Parathyroid adenoma (tissue), 2 donors: ENCODE measurements around the gene TP53TG5.
A peak's percentile ranks its signal among the peaks of the same experiment; 100 is the strongest.

Experiments
- H2AFZ ChIP-seq: fragments of 300-600 bp; sonication (generic); one replicate; pipeline ENCODE4 v1.7.0; 2017; ENCODE audit warnings: antibody characterized with exemption, mild to moderate bottlenecking
- H3K27ac ChIP-seq: fragments of 300-600 bp; sonication (generic); one replicate; pipeline ENCODE4 v1.7.0; 2017
- H3K27me3 ChIP-seq: fragments of 300-600 bp; sonication (generic); one replicate; pipeline ENCODE4 v1.7.0; 2017; ENCODE audit warnings: low read length; ENCODE audit not compliant: control insufficient read depth, insufficient read depth
- H3K36me3 ChIP-seq: fragments of 300-600 bp; sonication (generic); one replicate; pipeline ENCODE4 v1.7.0; 2017; ENCODE audit warnings: low read length; ENCODE audit not compliant: control insufficient read depth, insufficient read depth
- H3K4me1 ChIP-seq: fragments of 300-600 bp; sonication (generic); one replicate; pipeline ENCODE4 v1.7.0; 2017; ENCODE audit warnings: control low read depth
- H3K4me2 ChIP-seq: fragments of 300-600 bp; sonication (generic); one replicate; pipeline ENCODE4 v1.7.0; 2017; ENCODE audit warnings: low read length
- H3K4me3 ChIP-seq: fragments of 300-600 bp; sonication (generic); one replicate; pipeline ENCODE4 v1.7.0; 2017; ENCODE audit warnings: low read depth, low read length
- H3K79me2 ChIP-seq: fragments of 300-600 bp; sonication (generic); one replicate; pipeline ENCODE4 v1.7.0; 2017; ENCODE audit warnings: control low read depth
- H3K9ac ChIP-seq: fragments of 300-600 bp; sonication (generic); one replicate; pipeline ENCODE4 v1.7.0; 2017; ENCODE audit warnings: mild to moderate bottlenecking
- H3K9me3 ChIP-seq: fragments of 300-600 bp; sonication (generic); one replicate; pipeline ENCODE4 v1.7.0; 2017; ENCODE audit warnings: low read length; ENCODE audit not compliant: control insufficient read depth
- TF ChIP-seq, protein P1 (sequence below): fragments of 300-600 bp; sonication (generic); IDR thresholded peaks from one replicate; pipeline ENCODE4 v1.7.0; 2017; ENCODE audit warnings: antibody characterized with exemption, mild to moderate bottlenecking
- donor health status: primary hyperparathyroidism.

TP53TG5 gene

DNA sequence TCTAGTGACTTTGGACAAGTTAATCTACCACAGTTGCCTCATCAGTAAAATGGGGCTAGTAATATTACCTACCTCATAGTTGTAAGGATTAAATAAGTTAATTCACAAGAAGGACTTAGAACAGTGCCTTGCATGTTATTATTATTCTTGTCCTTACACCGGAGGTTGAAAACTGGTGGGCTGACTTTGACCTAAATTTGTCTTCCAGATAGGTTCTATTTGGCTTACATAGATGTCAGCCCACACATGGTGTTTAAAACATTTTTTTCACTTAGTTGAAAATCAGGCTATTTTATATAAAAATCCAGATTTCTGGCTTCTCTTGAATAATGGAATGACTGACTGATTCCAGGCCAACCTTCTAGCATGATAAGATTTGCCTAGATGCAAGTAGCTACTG, 11.9 kb downstream of the TP53TG5 start:
- Histone ChIP-seq H3K9me3 (no peaks in the 10 kb centered on the region), H3K27ac (no peak overlapping the region), H3K79me2 (peaks cover 7% of the 10 kb centered on the region), H3K27me3 (no peaks in the 10 kb centered on the region), H3K4me1 (peaks cover 4% of the 10 kb centered on the region), H3K9ac (no peak overlapping the region), H3K4me3 (no peak overlapping the region), H2AFZ (no peak overlapping the region), H3K4me2 (no peak overlapping the region), H3K36me3 (no peaks in the 10 kb centered on the region)
- TF ChIP-seq, protein P1, sequence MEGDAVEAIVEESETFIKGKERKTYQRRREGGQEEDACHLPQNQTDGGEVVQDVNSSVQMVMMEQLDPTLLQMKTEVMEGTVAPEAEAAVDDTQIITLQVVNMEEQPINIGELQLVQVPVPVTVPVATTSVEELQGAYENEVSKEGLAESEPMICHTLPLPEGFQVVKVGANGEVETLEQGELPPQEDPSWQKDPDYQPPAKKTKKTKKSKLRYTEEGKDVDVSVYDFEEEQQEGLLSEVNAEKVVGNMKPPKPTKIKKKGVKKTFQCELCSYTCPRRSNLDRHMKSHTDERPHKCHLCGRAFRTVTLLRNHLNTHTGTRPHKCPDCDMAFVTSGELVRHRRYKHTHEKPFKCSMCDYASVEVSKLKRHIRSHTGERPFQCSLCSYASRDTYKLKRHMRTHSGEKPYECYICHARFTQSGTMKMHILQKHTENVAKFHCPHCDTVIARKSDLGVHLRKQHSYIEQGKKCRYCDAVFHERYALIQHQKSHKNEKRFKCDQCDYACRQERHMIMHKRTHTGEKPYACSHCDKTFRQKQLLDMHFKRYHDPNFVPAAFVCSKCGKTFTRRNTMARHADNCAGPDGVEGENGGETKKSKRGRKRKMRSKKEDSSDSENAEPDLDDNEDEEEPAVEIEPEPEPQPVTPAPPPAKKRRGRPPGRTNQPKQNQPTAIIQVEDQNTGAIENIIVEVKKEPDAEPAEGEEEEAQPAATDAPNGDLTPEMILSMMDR: no peak

DNA sequence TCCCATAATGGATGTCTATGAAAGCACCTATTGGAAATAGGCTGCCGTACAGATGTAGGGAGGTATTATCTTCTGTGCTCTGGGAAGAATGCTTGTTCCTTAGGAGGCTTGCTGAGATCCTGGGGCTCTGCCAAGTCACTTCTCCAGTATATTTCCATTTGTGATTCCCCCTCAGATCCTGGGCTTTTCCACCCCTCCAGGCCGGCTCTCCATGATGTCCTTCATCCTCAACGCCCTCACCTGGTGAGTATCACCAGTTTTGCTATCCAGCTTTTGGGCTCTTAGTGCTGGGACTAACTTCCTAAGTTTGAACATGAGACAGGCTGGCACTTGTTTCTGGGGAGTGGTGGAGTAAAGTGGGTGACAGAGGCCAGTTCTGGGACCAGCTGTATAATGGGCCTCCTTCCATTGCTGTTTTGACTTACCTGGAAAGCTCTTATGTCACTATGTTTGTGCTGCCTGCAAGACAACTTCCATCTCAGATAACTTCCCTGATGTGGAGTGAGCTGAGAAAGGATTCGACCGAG, 12.6 kb downstream of the TP53TG5 start:
- H3K36me3 ChIP-seq: no peaks in the 10 kb centered on the region
- no peak overlapping the region for H3K9ac ChIP-seq
- H3K4me2 ChIP-seq: no peak overlapping the region
- no peak overlapping the region for H3K4me3 ChIP-seq
- H3K4me1 ChIP-seq: peaks cover 4% of the 10 kb centered on the region
- no peaks in the 10 kb centered on the region for H3K27me3 ChIP-seq
- TF ChIP-seq, protein P1: no peak
- H2AFZ ChIP-seq: no peak overlapping the region
- H3K27ac ChIP-seq: no peak overlapping the region
- H3K9me3 ChIP-seq: no peaks in the 10 kb centered on the region
- peaks cover 7% of the 10 kb centered on the region for H3K79me2 ChIP-seq

DNA sequence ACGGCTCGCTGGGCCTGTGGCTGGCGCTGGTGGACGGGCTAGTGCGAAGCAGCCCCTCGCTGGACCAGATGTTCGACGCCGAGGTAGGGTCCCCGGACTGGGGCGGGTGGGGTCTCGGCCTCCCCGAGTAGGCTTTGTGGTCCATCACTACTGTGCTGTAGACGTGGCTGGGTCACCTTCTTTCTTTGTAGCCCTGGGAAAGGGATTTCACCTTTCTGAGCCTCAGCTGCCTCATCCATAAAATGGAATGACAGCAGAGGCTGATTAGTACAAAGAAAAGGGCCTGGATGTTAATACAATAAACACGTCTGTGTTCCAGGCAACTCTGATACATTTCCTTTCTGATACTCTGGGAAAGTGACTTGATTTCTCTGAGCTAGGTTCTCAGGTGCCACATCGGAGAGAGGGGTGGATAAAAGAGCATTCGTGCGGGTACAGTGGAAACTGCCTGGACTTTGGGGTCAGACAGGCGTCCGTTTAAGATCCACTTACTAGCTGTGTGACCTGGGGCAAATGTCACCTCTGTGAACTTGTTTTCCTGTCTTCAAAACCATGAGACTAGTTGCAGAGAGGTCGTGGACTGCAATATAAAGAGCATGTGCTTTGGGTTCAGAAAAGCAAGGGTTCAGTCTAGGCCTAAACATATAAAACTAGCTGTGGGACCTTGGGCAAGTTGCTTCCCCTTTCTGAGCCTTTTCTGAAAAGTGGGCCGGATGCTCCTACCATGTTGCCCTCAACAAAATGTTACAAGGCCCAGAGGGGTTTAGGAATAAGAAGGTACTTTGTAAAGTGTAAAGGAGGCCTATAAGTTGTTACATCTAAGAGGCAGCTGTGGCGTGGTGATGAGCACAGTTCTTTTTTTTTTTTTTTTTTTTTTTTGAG, 14.3 kb downstream of the TP53TG5 start:
- H3K27me3 ChIP-seq: no peaks in the 10 kb centered on the region
- peak overlapping the region; percentile 91 for H2AFZ ChIP-seq
- H3K9ac ChIP-seq: peak overlapping the region; percentile 56
- no peaks in the 10 kb centered on the region for H3K9me3 ChIP-seq
- peak overlapping the region; percentile 97 for H3K27ac ChIP-seq
- no peaks in the 10 kb centered on the region for H3K36me3 ChIP-seq
- peak overlapping the region; percentile 94 for H3K4me3 ChIP-seq
- H3K79me2 ChIP-seq: peaks cover 7% of the 10 kb centered on the region
- peak overlapping the region; percentile 91 for H3K4me2 ChIP-seq
- TF ChIP-seq, protein P1: no peak
- peaks cover 4% of the 10 kb centered on the region for H3K4me1 ChIP-seq

DNA sequence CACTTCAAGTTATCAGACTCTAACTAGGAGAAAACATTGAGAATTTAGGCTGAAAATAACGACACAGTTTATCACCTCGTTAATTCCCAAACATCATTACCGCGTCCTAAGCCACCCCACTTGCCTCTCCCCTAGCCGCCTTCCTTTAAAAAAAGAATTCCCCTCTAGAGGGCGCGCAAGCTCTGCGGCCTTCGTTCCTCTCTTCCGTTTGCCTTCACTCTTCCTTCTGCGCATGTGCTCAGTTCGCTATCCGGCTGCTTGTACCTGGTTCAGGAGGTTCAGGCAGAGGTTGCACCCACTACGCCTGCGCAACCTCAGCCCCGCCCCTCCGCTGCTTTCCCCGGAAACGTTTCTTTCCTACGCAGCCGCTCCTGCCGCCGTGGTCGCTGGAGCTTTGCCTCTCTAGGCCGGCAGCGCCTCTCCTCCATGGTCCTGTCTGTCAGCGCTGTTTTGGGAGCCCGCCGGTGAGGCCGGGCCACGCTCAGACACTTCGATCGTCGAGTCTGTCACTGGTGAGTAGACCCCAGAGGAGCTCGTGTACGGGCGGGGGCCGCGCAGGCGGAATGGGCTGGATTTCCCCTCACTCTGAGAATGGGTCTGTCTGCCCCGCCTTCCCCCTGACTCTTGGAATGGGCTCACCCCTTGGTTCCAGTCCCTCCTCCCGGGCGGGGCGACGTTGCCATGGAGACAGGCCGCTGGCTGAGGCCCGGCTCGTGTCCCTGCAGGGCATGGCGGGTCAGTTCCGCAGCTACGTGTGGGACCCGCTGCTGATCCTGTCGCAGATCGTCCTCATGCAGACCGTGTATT, 15.1 kb downstream of the TP53TG5 start, which contains the start of gene SYS1:
TSS of gene SYS1 (plus strand) at position 353 of the 807 bp plus-strand sequence. CDS start at position 729, 376 bp downstream.
- peak within 1 kb of the TSS; percentile 56 for H3K9ac ChIP-seq
- no peaks in the 10 kb centered on the region for H3K36me3 ChIP-seq
- H3K4me1 ChIP-seq: peaks cover 4% of the 10 kb centered on the region
- TF ChIP-seq, protein P1: peak; percentile 95
- peak within 1 kb of the TSS; percentile 97 for H3K27ac ChIP-seq
- peak within 1 kb of the TSS; percentile 94 for H3K4me3 ChIP-seq
- H2AFZ ChIP-seq: peak within 1 kb of the TSS; percentile 91
- peak within 1 kb of the TSS; percentile 91 for H3K4me2 ChIP-seq
- H3K79me2 ChIP-seq: peaks cover 7% of the 10 kb centered on the region
- no peaks in the 10 kb centered on the region for H3K27me3 ChIP-seq
- H3K9me3 ChIP-seq: no peaks in the 10 kb centered on the region
